Measurements from ENCODE around the gene OLFML3.

DNA sequence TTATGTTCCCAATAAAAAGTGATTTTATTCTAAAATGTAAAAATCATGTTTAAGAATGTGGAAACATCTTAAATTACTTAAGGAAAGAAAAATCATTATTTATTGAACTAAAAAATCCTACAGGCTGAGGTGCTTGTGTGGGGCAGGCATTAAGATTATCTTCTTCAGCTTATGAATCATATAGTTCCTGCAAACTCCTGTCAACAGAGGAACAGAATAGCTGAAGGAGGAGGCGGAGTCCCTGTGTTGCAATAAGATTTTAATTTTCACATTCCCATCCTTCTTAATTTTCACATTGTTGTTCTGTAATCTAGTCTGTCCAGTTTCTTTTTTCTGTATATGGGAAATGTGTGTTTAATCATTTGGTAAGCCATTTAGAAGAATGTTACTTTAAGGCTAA lies 20.6 kb upstream of the OLFML3 start:
- TF ChIP-seq CTCF (IDR thresholded peaks at IDR 0.05), result no peak
- TF ChIP-seq POLR2A (IDR thresholded peaks at IDR 0.05), result no peak

Measured in uterus (tissue), 2 donors.